Calu3 (cell line): ENCODE measurements around the gene FXYD4. TPM values are rescaled to one million over a fixed set of nuclear protein-coding genes. Genes with fewer than 3 reads are reported as not detected.
A peak's percentile ranks its signal among the peaks of the same experiment; 100 is the strongest.

Source experiments
- BruUV-seq: library from RNA; stranded (reverse); fragments of 400-500 nt; replicated peaks from 2 replicates; lab custom pipeline; 2021; lab: Mats Ljungman, UMichigan
- CTCF ChIA-PET: fragments of 300-600 bp; sonication (Branson Sonifier 250); formaldehyde crosslinking; loops from one replicate; lab custom pipeline; 2022; ENCODE audit warnings: antibody characterized with exemption; lab: Charles Lee
- DNase-seq: peaks from one replicate; pipeline ENCODE4 v3.0.0; 2022
- H3K27ac Mint-ChIP-seq: one replicate; pipeline ENCODE4 v1.8.0; 2022; ENCODE audit warnings: mixed read lengths; ENCODE audit not compliant: unreplicated experiment
- H3K27me3 Mint-ChIP-seq: one replicate; pipeline ENCODE4 v1.8.0; 2022; ENCODE audit warnings: mixed read lengths; ENCODE audit not compliant: unreplicated experiment
- H3K36me3 Mint-ChIP-seq: one replicate; pipeline ENCODE4 v1.8.0; 2022; ENCODE audit warnings: mild to moderate bottlenecking, moderate library complexity, mixed read lengths; ENCODE audit not compliant: insufficient read depth, unreplicated experiment
- H3K4me1 Mint-ChIP-seq: one replicate; pipeline ENCODE4 v1.8.0; 2022; ENCODE audit warnings: mild to moderate bottlenecking, low read depth, mixed read lengths; ENCODE audit not compliant: unreplicated experiment
- H3K4me3 Mint-ChIP-seq: one replicate; pipeline ENCODE4 v1.8.0; 2022; ENCODE audit warnings: mild to moderate bottlenecking, low read depth, moderate library complexity, mixed read lengths; ENCODE audit not compliant: unreplicated experiment
- H3K9me3 Mint-ChIP-seq: one replicate; pipeline ENCODE4 v1.8.0; 2022; ENCODE audit warnings: low read depth, mixed read lengths; ENCODE audit not compliant: unreplicated experiment
- intact Hi-C: fragments of 100-400 bp; cut with micrococcal nuclease; formaldehyde crosslinking; loops from one replicate; pipeline ENCODE4 v1.10.0; 2022; ENCODE audit not compliant: unreplicated experiment
- total RNA-seq: library from RNA; stranded (reverse); gene quantifications from 2 replicates; pipeline ENCODE4 v1.2.3, GENCODE V29; 2022
- TF ChIP-seq, protein P1 (sequence below): fragments of 200-600 bp; IDR thresholded peaks from one replicate; pipeline ENCODE4 v1.8.0; 2022; ENCODE audit warnings: antibody characterized with exemption; ENCODE audit not compliant: unreplicated experiment

Gene FXYD4
- total RNA-seq, 1 experiment from 2014 or later: not detected

DNA sequence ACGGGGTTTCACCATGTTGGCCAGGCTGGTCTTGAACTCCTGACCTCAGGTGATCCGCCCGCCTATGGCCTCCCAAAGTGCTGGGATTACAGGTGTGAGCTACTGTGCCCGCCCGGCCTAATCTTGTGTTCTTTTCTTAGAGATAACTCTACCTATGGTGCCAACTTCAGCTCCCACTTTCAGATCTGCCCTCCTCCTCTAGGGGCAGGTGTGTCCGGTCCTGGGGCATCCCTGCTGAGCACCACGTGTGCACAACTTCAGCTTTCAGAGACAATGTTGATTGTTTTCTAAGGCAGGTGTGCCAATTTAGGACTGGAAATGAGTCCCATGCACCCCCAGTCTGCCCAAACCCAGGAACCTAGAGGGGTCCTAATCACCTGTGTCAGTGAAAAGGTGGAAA is 18.5 kb upstream of the FXYD4 start:
- H3K4me1 Mint-ChIP-seq: peaks cover 66% of the 10 kb centered on the region
- H3K27ac Mint-ChIP-seq: peak overlapping the region; percentile 92
- H3K27me3 Mint-ChIP-seq: no peaks in the 10 kb centered on the region
- intact Hi-C loops: loop anchor here (2.0 to 10.0 kb wide), 5 partner anchors 24 to 218 kb away; partner anchors contain the start of gene CSGALNACT2
- no peaks in the 10 kb centered on the region for H3K9me3 Mint-ChIP-seq
- DNase-seq: no peak
- TF ChIP-seq, protein P1, sequence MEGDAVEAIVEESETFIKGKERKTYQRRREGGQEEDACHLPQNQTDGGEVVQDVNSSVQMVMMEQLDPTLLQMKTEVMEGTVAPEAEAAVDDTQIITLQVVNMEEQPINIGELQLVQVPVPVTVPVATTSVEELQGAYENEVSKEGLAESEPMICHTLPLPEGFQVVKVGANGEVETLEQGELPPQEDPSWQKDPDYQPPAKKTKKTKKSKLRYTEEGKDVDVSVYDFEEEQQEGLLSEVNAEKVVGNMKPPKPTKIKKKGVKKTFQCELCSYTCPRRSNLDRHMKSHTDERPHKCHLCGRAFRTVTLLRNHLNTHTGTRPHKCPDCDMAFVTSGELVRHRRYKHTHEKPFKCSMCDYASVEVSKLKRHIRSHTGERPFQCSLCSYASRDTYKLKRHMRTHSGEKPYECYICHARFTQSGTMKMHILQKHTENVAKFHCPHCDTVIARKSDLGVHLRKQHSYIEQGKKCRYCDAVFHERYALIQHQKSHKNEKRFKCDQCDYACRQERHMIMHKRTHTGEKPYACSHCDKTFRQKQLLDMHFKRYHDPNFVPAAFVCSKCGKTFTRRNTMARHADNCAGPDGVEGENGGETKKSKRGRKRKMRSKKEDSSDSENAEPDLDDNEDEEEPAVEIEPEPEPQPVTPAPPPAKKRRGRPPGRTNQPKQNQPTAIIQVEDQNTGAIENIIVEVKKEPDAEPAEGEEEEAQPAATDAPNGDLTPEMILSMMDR: no peak
- no TSS peak for BruUV-seq
- no peak overlapping the region for H3K4me3 Mint-ChIP-seq
- H3K36me3 Mint-ChIP-seq: peaks cover 21% of the 10 kb centered on the region
- CTCF ChIA-PET: interaction anchor here (1.1 to 2.0 kb wide), 4 partner anchors 49 to 90 kb away, joined by 3 to 7 read pairs (median 3); no protein-coding TSS in a partner anchor

DNA sequence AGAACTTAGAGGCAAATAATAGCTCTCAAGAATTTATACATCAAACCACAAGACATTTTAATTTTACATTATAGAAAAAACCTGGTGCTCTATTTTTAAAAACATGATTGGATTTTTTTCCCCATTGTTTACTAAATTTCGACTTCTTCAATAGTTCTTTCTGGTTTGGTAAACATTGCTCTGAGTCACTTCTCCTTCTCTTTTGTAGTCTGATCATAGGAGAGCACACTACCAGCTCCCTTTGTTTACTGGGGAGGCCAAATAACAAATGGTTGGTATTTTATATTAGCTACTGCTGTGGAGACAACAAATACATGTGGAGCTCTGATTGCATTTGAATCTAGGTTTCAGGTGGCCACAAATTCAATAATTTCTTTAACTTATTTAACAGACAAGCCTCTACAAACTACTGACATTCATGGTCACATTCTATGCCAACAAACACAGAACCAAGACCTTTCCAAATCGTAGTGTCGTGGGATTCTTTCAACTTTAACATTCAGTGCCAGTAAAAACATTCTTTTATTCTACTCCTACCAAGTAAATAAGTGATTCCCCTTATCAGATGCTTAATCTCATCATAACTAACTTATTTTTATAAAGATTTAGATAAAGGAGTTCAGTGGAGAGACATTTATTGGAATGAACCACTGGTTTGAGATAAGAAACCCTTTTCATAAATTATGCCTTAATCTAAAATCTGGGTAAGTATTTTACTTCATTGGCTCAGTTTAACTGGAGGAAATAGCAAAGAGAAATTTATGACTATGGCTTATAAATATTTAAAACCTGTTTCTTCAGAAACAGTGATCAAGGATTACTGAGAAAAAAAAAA is 17.7 kb upstream of the FXYD4 start:
- CTCF ChIA-PET: interaction anchor here (0.6 to 2.0 kb wide), 7 partner anchors 31 to 118 kb away, joined by 3 to 7 read pairs (median 3); no protein-coding TSS in a partner anchor
- Mint-ChIP-seq H3K4me1 (peaks cover 61% of the 10 kb centered on the region), H3K36me3 (peaks cover 19% of the 10 kb centered on the region), H3K27me3 (no peaks in the 10 kb centered on the region), H3K4me3 (peak overlapping the region; percentile 26), H3K9me3 (no peaks in the 10 kb centered on the region), H3K27ac (peak overlapping the region; percentile 92)
- no TSS peak for BruUV-seq
- intact Hi-C loops: loop anchor here (2.0 to 10.0 kb wide), 5 partner anchors 23 to 219 kb away; partner anchors contain the start of gene CSGALNACT2
- TF ChIP-seq, protein P1: no peak
- no peak for DNase-seq

DNA sequence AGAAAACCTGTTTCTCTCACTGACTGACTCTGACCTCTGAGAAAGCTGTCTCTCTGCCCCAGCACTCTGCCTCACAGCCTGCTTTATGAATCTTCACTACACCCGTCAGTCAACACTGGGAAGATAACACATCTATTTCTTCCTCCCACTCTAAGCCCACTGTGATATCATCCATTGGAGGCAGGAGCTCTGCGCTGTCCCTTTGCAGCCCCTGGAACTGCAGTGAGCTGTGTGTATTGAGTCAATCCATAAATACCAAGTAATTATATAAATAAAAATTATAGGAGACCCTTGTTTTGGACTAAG is 17.2 kb upstream of the FXYD4 start:
- intact Hi-C loops: loop anchor here (5.0 to 10.0 kb wide), 4 partner anchors 43 to 219 kb away; partner anchors contain the start of gene CSGALNACT2
- BruUV-seq: no TSS peak
- TF ChIP-seq, protein P1: no peak
- no peak overlapping the region for H3K4me3 Mint-ChIP-seq
- DNase-seq: no peak
- H3K27me3 Mint-ChIP-seq: no peaks in the 10 kb centered on the region
- H3K9me3 Mint-ChIP-seq: no peaks in the 10 kb centered on the region
- H3K4me1 Mint-ChIP-seq: peaks cover 57% of the 10 kb centered on the region
- H3K36me3 Mint-ChIP-seq: peaks cover 18% of the 10 kb centered on the region
- CTCF ChIA-PET: interaction anchor here (0.6 to 2.0 kb wide), 6 partner anchors 27 to 117 kb away, joined by 3 to 7 read pairs (median 3); no protein-coding TSS in a partner anchor
- H3K27ac Mint-ChIP-seq: peak overlapping the region; percentile 92

DNA sequence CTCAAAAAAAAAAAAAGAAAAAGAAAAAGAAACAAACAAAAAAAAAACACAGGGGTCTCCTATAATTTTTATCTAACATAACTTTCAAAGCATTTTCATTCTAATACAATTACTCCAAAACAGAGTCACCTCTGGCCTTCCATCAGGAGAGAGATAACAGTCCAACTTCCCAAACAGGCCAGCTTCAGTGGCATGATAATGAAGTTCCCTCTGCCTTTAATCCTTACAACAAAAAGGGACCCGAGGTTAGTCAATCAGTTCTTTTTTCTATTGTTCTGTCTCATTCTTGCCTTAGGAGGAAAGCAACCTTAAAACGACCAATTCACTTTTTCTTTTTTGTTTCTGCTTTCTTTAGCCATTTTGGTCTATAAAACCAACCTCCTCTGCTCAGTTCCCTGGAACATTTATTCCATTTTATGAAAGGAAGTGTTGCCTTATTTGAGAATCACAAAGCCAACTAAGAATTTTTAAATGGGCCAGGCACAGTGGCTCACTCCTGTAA is 16.5 kb upstream of the FXYD4 start:
- TF ChIP-seq, protein P1: no peak
- no peak for DNase-seq
- no peaks in the 10 kb centered on the region for H3K27me3 Mint-ChIP-seq
- peak overlapping the region; percentile 47 for H3K27ac Mint-ChIP-seq
- no TSS peak for BruUV-seq
- intact Hi-C loops: loop anchor here (5.0 to 10.0 kb wide), 4 partner anchors 42 to 220 kb away; partner anchors contain the start of gene CSGALNACT2
- no peaks in the 10 kb centered on the region for H3K9me3 Mint-ChIP-seq
- peaks cover 17% of the 10 kb centered on the region for H3K36me3 Mint-ChIP-seq
- no peak overlapping the region for H3K4me3 Mint-ChIP-seq
- H3K4me1 Mint-ChIP-seq: peaks cover 56% of the 10 kb centered on the region
- CTCF ChIA-PET: interaction anchor here (0.6 to 2.0 kb wide), 5 partner anchors 26 to 421 kb away, joined by 3 to 7 read pairs (median 4); no protein-coding TSS in a partner anchor
